Measurements from ENCODE around the gene DLG5. TPM values are rescaled to one million over a fixed set of nuclear protein-coding genes. Genes with fewer than 3 reads are reported as not detected.

DLG5 gene
- total and polyA plus RNA-seq, 10 of the 15 experiments (the other 5 are each of a cell fraction or from before 2014, with no cell fraction given), result 0.18 to 6.6 (median 2.7) TPM

GRCh38 chr10:77837248-77837924 lies 89.2 kb downstream of the DLG5 start (continued):
- TF ChIP-seq ZNF207 (IDR thresholded peaks at IDR 0.05; ENCODE audit: borderline replicate concordance), result 0 out of 2 replicates have a peak, but pooled peaks have one; percentile 32
- TF ChIP-seq KAT2A (conservative IDR thresholded peaks at IDR 0.05; ENCODE audit: control insufficient read depth, low read depth, low read length), result no peak
- no peak for TF ChIP-seq CEBPB (IDR thresholded peaks at IDR 0.05; ENCODE audit: borderline replicate concordance in 1 of 2, low read depth in 2 of 2, low read length in 2 of 2)
- TF ChIP-seq EGR1 (IDR thresholded peaks at IDR 0.05; ENCODE audit: borderline replicate concordance in 1 of 2, low read depth in 2 of 2, low read length in 2 of 2), result peak in 1 of 2 experiments; percentile 55; a peak in 2 of 3 replicates
- no peak for TF ChIP-seq MYB (IDR thresholded peaks at IDR 0.05; ENCODE audit: borderline replicate concordance, low read depth, low read length)
- TF ChIP-seq PKNOX1 (IDR thresholded peaks at IDR 0.05), result peak; percentile 83
- TF ChIP-seq RUNX3 (IDR thresholded peaks at IDR 0.05; ENCODE audit: low read length), result peak; percentile 89
- TF ChIP-seq ZNF622 (IDR thresholded peaks at IDR 0.05), result no peak
- no peak for TF ChIP-seq BRCA1 (IDR thresholded peaks at IDR 0.05; ENCODE audit: low read depth, low read length)
- TF ChIP-seq NFIC (IDR thresholded peaks at IDR 0.05; ENCODE audit: low read depth, low read length), result no peak
- TF ChIP-seq BHLHE40 (IDR thresholded peaks at IDR 0.05; ENCODE audit: borderline replicate concordance in 1 of 2, low read depth in 2 of 2, low read length in 1 of 2), result peak; percentile 29 to 38; a peak in 2 of 4 replicates
- peak in 1 of 2 experiments; percentile 17; a peak in 3 of 4 replicates for TF ChIP-seq IKZF2 (IDR thresholded peaks at IDR 0.05)
- TF ChIP-seq STAT3 (IDR thresholded peaks at IDR 0.05; ENCODE audit: low read depth, low read length), result 0 out of 2 replicates have a peak, but pooled peaks have one; percentile 60
- TF ChIP-seq MTA2 (IDR thresholded peaks at IDR 0.05; ENCODE audit: low read depth), result peak; percentile 62; the same call in 1 of the 2 replicates
- 0 out of 2 replicates have a peak, but pooled peaks have one; percentile 3 for TF ChIP-seq TAF1 (IDR thresholded peaks at IDR 0.05; ENCODE audit: borderline replicate concordance, low read depth, low read length)
- no peak for TF ChIP-seq SIX5 (IDR thresholded peaks at IDR 0.05; ENCODE audit: low read depth, low read length, severe bottlenecking)
- no peak for TF ChIP-seq SIN3A (IDR thresholded peaks at IDR 0.05; ENCODE audit: low read depth, low read length)
- peak; percentile 62 for TF ChIP-seq BCL3 (IDR thresholded peaks at IDR 0.05; ENCODE audit: borderline replicate concordance, insufficient read depth, low read depth, low read length, poor library complexity, severe bottlenecking)
- TF ChIP-seq SMC3 (IDR thresholded peaks at IDR 0.05; ENCODE audit: borderline replicate concordance, low read length), result peak; percentile 84; the same call in 1 of the 2 replicates
